Left forelimb (tissue), 1 donor: ENCODE measurements around the gene ACOXL.
A peak's percentile ranks its signal among the peaks of the same experiment; 100 is the strongest.

Experiments
- DNase-seq: peaks from one replicate; pipeline ENCODE4 v3.0.0-alpha.2; 2018; ENCODE audit warnings: low spot score

The ACOXL gene

GRCh38 chr2:111011218-111011617, 278.8 kb downstream of the ACOXL start:
- no peak for DNase-seq

GRCh38 chr2:111015283-111015995, 283.1 kb downstream of the ACOXL start:
- DNase-seq, result no peak

GRCh38 chr2:111017034-111017622, 284.8 kb downstream of the ACOXL start:
- no peak for DNase-seq

- no peak for DNase-seq
Observed at GRCh38 chr2:111017909-111018308, 285.5 kb downstream of the ACOXL start.

- no peak for DNase-seq
Observed at GRCh38 chr2:111019381-111019780, 287.0 kb downstream of the ACOXL start.

GRCh38 chr2:111022633-111023032, 290.3 kb downstream of the ACOXL start:
- no peak for DNase-seq

GRCh38 chr2:111024496-111024895, 292.1 kb downstream of the ACOXL start:
- no peak for DNase-seq

GRCh38 chr2:111025288-111025687, 292.9 kb downstream of the ACOXL start:
- DNase-seq, result no peak

GRCh38 chr2:111028720-111029119, 296.3 kb downstream of the ACOXL start:
- DNase-seq, result no peak

GRCh38 chr2:111029181-111029927, 297.0 kb downstream of the ACOXL start:
- no peak for DNase-seq

- DNase-seq, result peak; percentile 52
Observed at GRCh38 chr2:111030260-111030891, 298.0 kb downstream of the ACOXL start.

- DNase-seq, result no peak
Observed at GRCh38 chr2:111030945-111031344, 298.6 kb downstream of the ACOXL start.

GRCh38 chr2:111031546-111032478, 299.4 kb downstream of the ACOXL start:
- DNase-seq, result no peak

GRCh38 chr2:111032721-111033429, 300.5 kb downstream of the ACOXL start:
- peak; percentile 33 for DNase-seq

- DNase-seq, result no peak
Observed at GRCh38 chr2:111034146-111034545, 301.8 kb downstream of the ACOXL start.

- no peak for DNase-seq
Observed at GRCh38 chr2:111034606-111035005, 302.2 kb downstream of the ACOXL start.

GRCh38 chr2:111035830-111036441, 303.6 kb downstream of the ACOXL start:
- peak; percentile 41 for DNase-seq

GRCh38 chr2:111037128-111037527, 304.8 kb downstream of the ACOXL start:
- DNase-seq, result no peak

- DNase-seq, result no peak
Observed at GRCh38 chr2:111039628-111040383, 307.4 kb downstream of the ACOXL start.
